MCF 10A (cell line): ENCODE data around the gene CUL5. TPM values are rescaled to one million over a fixed set of nuclear protein-coding genes. Genes with fewer than 3 reads are reported as not detected.
"Not testable (repeated sequence)": the region's sequence is repeated elsewhere in the genome, so short reads cannot be mapped to it uniquely, and the experiment has no call there.

ENCODE experiments used
- BruUV-seq: library from RNA; stranded (reverse); fragments of 400-500 nt; replicated peaks from 2 replicates; lab custom pipeline; 2021; lab: Mats Ljungman, UMichigan
- CTCF ChIA-PET: fragments of 300-600 bp; sonication (Branson Sonifier 250); formaldehyde crosslinking; extraction: SDS; loops from one replicate; lab custom pipeline; 2021; ENCODE audit warnings: antibody characterized with exemption, inconsistent platforms; lab: Yijun Ruan, JAX
- POLR2A ChIA-PET: fragments of 300-600, 350-650 bp; sonication (Branson Sonifier 250); formaldehyde crosslinking; extraction: SDS; loops from one replicate; lab custom pipeline; 2020; ENCODE audit warnings: antibody characterized with exemption, inconsistent platforms; lab: Yijun Ruan, JAX
- DNase-seq: peaks from one replicate; pipeline ENCODE4 v3.0.0-alpha.2; 2018; ENCODE audit not compliant: unreplicated experiment
- H3K27ac Mint-ChIP-seq: one replicate; pipeline ENCODE4 v1.8.0; 2022; ENCODE audit warnings: mild to moderate bottlenecking, low read depth, mixed read lengths; ENCODE audit not compliant: unreplicated experiment
- H3K27me3 Mint-ChIP-seq: one replicate; pipeline ENCODE4 v1.8.0; 2022; ENCODE audit warnings: mixed read lengths; ENCODE audit not compliant: insufficient read depth, unreplicated experiment
- H3K36me3 Mint-ChIP-seq: one replicate; pipeline ENCODE4 v1.8.0; 2022; ENCODE audit warnings: mild to moderate bottlenecking, moderate library complexity, mixed read lengths; ENCODE audit not compliant: insufficient read depth, unreplicated experiment
- H3K4me1 Mint-ChIP-seq: one replicate; pipeline ENCODE4 v1.8.0; 2022; ENCODE audit warnings: mixed read lengths; ENCODE audit not compliant: insufficient read depth, unreplicated experiment
- H3K4me3 Mint-ChIP-seq: one replicate; pipeline ENCODE4 v1.8.0; 2022; ENCODE audit warnings: mild to moderate bottlenecking, moderate library complexity, mixed read lengths; ENCODE audit not compliant: unreplicated experiment
- H3K9me3 Mint-ChIP-seq: one replicate; pipeline ENCODE4 v1.8.0; 2022; ENCODE audit warnings: mixed read lengths; ENCODE audit not compliant: unreplicated experiment
- intact Hi-C: fragments of 100-400 bp; cut with micrococcal nuclease; formaldehyde crosslinking; loops from 2 replicates; pipeline ENCODE4 v1.14.1; 2022
- total RNA-seq: library from RNA; stranded (reverse); gene quantifications from 2 replicates; pipeline ENCODE4 v1.2.3, GENCODE V29; 2022
- TF ChIP-seq, protein P1 (sequence below): fragments of 200-600 bp; IDR thresholded peaks from one replicate; pipeline ENCODE4 v1.8.0; 2022; ENCODE audit warnings: antibody characterized with exemption, mild to moderate bottlenecking; ENCODE audit not compliant: unreplicated experiment

The CUL5 gene
- total RNA-seq, 1 experiment from 2014 or later, result 31.8 TPM

DNA sequence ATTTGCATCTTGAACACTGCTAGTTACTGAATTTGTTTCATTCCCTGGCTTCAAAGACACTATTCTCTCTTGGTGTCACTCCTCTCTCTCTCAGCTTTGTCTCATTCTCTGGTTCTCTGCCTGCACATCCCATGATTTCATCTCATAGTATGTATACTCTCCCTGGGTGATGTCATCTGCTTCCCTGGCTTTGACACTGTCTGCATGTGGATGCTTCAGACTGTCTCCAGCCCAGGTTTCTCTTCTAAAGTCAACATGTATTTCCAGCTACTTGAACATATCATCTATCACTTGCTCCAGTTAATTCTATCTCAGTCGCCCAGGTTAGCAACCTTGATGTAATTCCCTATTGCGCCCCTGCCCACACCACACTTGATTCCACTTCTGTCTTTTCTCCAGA, 103.4 kb downstream of the CUL5 start:
- POLR2A ChIA-PET, result interaction anchor here (0.6 to 1.0 kb wide), 2 partner anchors 10 to 16 kb away, joined by 3 read pairs; no protein-coding TSS in a partner anchor

GRCh38 chr11:108115500-108116140, 106.9 kb downstream of the CUL5 start:
- peak; percentile 93 for DNase-seq
- H3K27ac Mint-ChIP-seq, result peak overlapping the region; percentile 54
- no peaks in the 10 kb centered on the region for H3K27me3 Mint-ChIP-seq
- ChIA-PET CTCF (interaction anchor here (0.7 kb wide), 1 partner anchor 23 kb away, joined by 3 read pairs; no protein-coding TSS in a partner anchor), POLR2A (no interaction called here)
- no peaks in the 10 kb centered on the region for H3K9me3 Mint-ChIP-seq
- H3K36me3 Mint-ChIP-seq, result peaks cover 17% of the 10 kb centered on the region
- intact Hi-C loops, result loop anchor here (2.0 kb wide), 1 partner anchor 539 kb away; no protein-coding TSS in a partner anchor
- no TSS peak for BruUV-seq
- TF ChIP-seq, protein P1, sequence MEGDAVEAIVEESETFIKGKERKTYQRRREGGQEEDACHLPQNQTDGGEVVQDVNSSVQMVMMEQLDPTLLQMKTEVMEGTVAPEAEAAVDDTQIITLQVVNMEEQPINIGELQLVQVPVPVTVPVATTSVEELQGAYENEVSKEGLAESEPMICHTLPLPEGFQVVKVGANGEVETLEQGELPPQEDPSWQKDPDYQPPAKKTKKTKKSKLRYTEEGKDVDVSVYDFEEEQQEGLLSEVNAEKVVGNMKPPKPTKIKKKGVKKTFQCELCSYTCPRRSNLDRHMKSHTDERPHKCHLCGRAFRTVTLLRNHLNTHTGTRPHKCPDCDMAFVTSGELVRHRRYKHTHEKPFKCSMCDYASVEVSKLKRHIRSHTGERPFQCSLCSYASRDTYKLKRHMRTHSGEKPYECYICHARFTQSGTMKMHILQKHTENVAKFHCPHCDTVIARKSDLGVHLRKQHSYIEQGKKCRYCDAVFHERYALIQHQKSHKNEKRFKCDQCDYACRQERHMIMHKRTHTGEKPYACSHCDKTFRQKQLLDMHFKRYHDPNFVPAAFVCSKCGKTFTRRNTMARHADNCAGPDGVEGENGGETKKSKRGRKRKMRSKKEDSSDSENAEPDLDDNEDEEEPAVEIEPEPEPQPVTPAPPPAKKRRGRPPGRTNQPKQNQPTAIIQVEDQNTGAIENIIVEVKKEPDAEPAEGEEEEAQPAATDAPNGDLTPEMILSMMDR, result no peak
- no peak overlapping the region for H3K4me3 Mint-ChIP-seq
- peaks cover 10% of the 10 kb centered on the region for H3K4me1 Mint-ChIP-seq

More for the DNA sequence above, 103.4 kb downstream of the CUL5 start:
- no peaks in the 10 kb centered on the region for H3K27me3 Mint-ChIP-seq
- no peak overlapping the region for H3K27ac Mint-ChIP-seq
- intact Hi-C loops, result no loop called here
- peaks cover 10% of the 10 kb centered on the region for H3K4me1 Mint-ChIP-seq
- CTCF ChIA-PET, result interaction anchor here (1.3 kb wide), 1 partner anchor 103 kb away, joined by 3 read pairs; the partner anchor contains the start of gene CUL5
- no peak overlapping the region for H3K4me3 Mint-ChIP-seq
- H3K9me3 Mint-ChIP-seq, result no peaks in the 10 kb centered on the region
- TF ChIP-seq, protein P1, result no peak
- H3K36me3 Mint-ChIP-seq, result peaks cover 32% of the 10 kb centered on the region
- no TSS peak for BruUV-seq
- DNase-seq, result no peak

GRCh38 chr11:108117746-108118371, 109.2 kb downstream of the CUL5 start:
- Mint-ChIP-seq H3K27ac (no peak overlapping the region), H3K4me1 (peaks cover 20% of the 10 kb centered on the region), H3K27me3 (no peaks in the 10 kb centered on the region), H3K9me3 (no peaks in the 10 kb centered on the region), H3K36me3 (peaks cover 10% of the 10 kb centered on the region), H3K4me3 (no peak overlapping the region)
- CTCF ChIA-PET, result interaction anchor here (0.7 to 2.0 kb wide), 18 partner anchors 9 to 536 kb away, joined by 3 to 8 read pairs (median 4); partner anchors contain the start of gene CUL5
- TF ChIP-seq, protein P1, result peak; percentile 34
- intact Hi-C loops, result loop anchor here (2.0 kb wide), 1 partner anchor 537 kb away; no protein-coding TSS in a partner anchor
- peak; percentile 58 for DNase-seq
- POLR2A ChIA-PET, result interaction anchor here (0.8 to 1.7 kb wide), 3 partner anchors 22 to 536 kb away, joined by 3 to 4 read pairs (median 4); no protein-coding TSS in a partner anchor
- BruUV-seq, result no TSS peak

- BruUV-seq, H3K27me3 Mint-ChIP-seq, DNase-seq, H3K9me3 Mint-ChIP-seq: not testable (repeated sequence)
- H3K36me3 Mint-ChIP-seq, result peaks cover 22% of the 10 kb centered on the region
- H3K4me3 Mint-ChIP-seq, result peak overlapping the region; percentile 83
- CTCF ChIA-PET, result interaction anchor here (0.7 kb wide), 1 partner anchor 529 kb away, joined by 4 read pairs; no protein-coding TSS in a partner anchor
- peak overlapping the region; percentile 91 for H3K27ac Mint-ChIP-seq
- H3K4me1 Mint-ChIP-seq, result peaks cover 36% of the 10 kb centered on the region
- intact Hi-C loops, result loop anchor here (2.0 kb wide), 1 partner anchor 528 kb away; no protein-coding TSS in a partner anchor
- POLR2A ChIA-PET, result interaction anchor here (1.7 to 3.2 kb wide), 2 partner anchors 9 to 101 kb away, joined by 5 to 22 read pairs; partner anchors contain the start of genes ATM and NPAT
These were observed 112.2 kb downstream of the CUL5 start for GRCh38 chr11:108120936-108121273.
